HepG2 (cell line): ENCODE results near the gene MED13. TPM values are rescaled to one million over a fixed set of nuclear protein-coding genes. Genes with fewer than 3 reads are reported as not detected.

Experiments used
- ATAC-seq: fragments of 200-7000 bp; cut with Tn5 transposase; 3 replicates; pipeline ENCODE4 v1.9.1; 2020; ENCODE audit warnings: mild to moderate bottlenecking, moderate library complexity
- BruUV-seq: library from RNA; stranded (reverse); fragments of 400-500 nt; replicated peaks from 2 replicates; lab custom pipeline; 2021; lab: Mats Ljungman, UMichigan
- CTCF ChIA-PET: fragments of 300-600 bp; formaldehyde crosslinking; extraction: SDS; loops from one replicate; lab custom pipeline; 2021; ENCODE audit warnings: low total read pairs, inconsistent platforms, low intra/inter-chr PET ratio; lab: Yijun Ruan, JAX
- POLR2A ChIA-PET: fragments of 350-600 bp; sonication (Branson Sonifier 250); formaldehyde crosslinking; loops from one replicate; lab custom pipeline; 2020; ENCODE audit warnings: antibody characterized with exemption, inconsistent platforms; lab: Yijun Ruan, JAX
- DNase-seq: peaks from one replicate; pipeline ENCODE4 v3.0.0-alpha.2; 2015; ENCODE audit warnings: low spot score
- FAIRE-seq: peaks from 3 replicates; lab custom pipeline; 2011; peaks lifted over from hg19 to GRCh38; lab: Jason Lieb, UNC
- H2AFZ ChIP-seq: one replicate; pipeline ENCODE4 v1.6.1; 2011; ENCODE audit warnings: low read length, inconsistent platforms
- H3K27ac ChIP-seq: fragments of 300-600 bp; 3 replicates; pipeline ENCODE4 v1.8.0; 2011; ENCODE audit warnings: mixed run types, mild to moderate bottlenecking, mixed read lengths, low read length, inconsistent platforms; ENCODE audit not compliant: insufficient read depth; ENCODE audit errors: extremely low read length
- H3K27me3 ChIP-seq, 2 experiments: fragments of 200-600 bp in 1 of 2; 2 replicates in 1 of 2; 3 replicates in 1 of 2; pipeline versions ENCODE4 v1.6.0 to v1.8.0; 2011; ENCODE audit warnings: low read length in 2 of 2, mild to moderate bottlenecking in 2 of 2, moderate library complexity in 2 of 2, inconsistent platforms in 1 of 2; ENCODE audit not compliant: insufficient read depth in 2 of 2, control insufficient read depth in 1 of 2
- H3K36me3 ChIP-seq, 2 experiments: fragments of 200-600 bp in 1 of 2; replicated peaks in 1 of 2; 2 replicates in 1 of 2; 3 replicates in 1 of 2; pipeline versions ENCODE4 v1.5.1 to v1.8.0; 2011; ENCODE audit warnings: low read length in 2 of 2, inconsistent platforms in 1 of 2; ENCODE audit not compliant: insufficient read depth in 2 of 2, control insufficient read depth in 1 of 2
- H3K4me1 ChIP-seq: 2 replicates; pipeline ENCODE4 v1.5.1; 2012; ENCODE audit warnings: low read length, inconsistent platforms; ENCODE audit not compliant: insufficient read depth
- H3K4me2 ChIP-seq: 2 replicates; pipeline ENCODE4 v1.6.0; 2011; ENCODE audit warnings: low read depth, low read length, inconsistent platforms
- H3K4me3 ChIP-seq, 3 experiments: fragments of 200-600 bp in 1 of 3; sonication (generic), shearing (Covaris generic) in 1 of 3; replicated peaks in 1 of 3; 2 replicates each; pipeline ENCODE4 v1.5.1; 2011 to 2016; ENCODE audit warnings: low read length in 3 of 3, inconsistent platforms in 2 of 3, low read depth in 2 of 3, mild to moderate bottlenecking in 2 of 3, control low read depth in 1 of 3, mixed read lengths in 1 of 3; ENCODE audit not compliant: insufficient read depth in 1 of 3
- H3K79me2 ChIP-seq: one replicate; pipeline ENCODE4 v1.6.1; 2011; ENCODE audit warnings: low read length, inconsistent platforms; ENCODE audit not compliant: insufficient read depth
- H3K9ac ChIP-seq: 2 replicates; pipeline ENCODE4 v1.6.0; 2011; ENCODE audit warnings: mild to moderate bottlenecking, low read depth, low read length, inconsistent platforms; ENCODE audit not compliant: insufficient read depth
- H3K9me3 ChIP-seq: 2 replicates; pipeline ENCODE4 v1.5.1; 2012; ENCODE audit warnings: mild to moderate bottlenecking, low read length
- H4K20me1 ChIP-seq: 2 replicates; pipeline ENCODE4 v1.6.0; 2011; ENCODE audit warnings: inconsistent platforms, mild to moderate bottlenecking, low read length, moderate library complexity; ENCODE audit not compliant: insufficient read depth
- E2F1 ChIP-seq: sonication (generic); formaldehyde crosslinking; IDR thresholded peaks from 2 replicates; pipeline ENCODE4 v1.5.0; 2020; ENCODE audit warnings: missing genetic modification reagents
- SIN3B ChIP-seq: fragments of 150-350 bp; IDR thresholded peaks from 2 replicates; pipeline ENCODE4 v1.6.1; 2014; ENCODE audit warnings: low read length
- SNAPC2 ChIP-seq: sonication (generic); formaldehyde crosslinking; IDR thresholded peaks from 2 replicates; pipeline ENCODE4 v1.8.1; 2022; ENCODE audit warnings: mild to moderate bottlenecking, missing genetic modification reagents
- THAP9 ChIP-seq: sonication (generic); formaldehyde crosslinking; IDR thresholded peaks from 2 replicates; pipeline ENCODE4; 2020; ENCODE audit warnings: missing genetic modification reagents, mild to moderate bottlenecking, borderline replicate concordance
- ZHX2 ChIP-seq, 2 experiments: sonication (generic) in 1 of 2; formaldehyde crosslinking in 1 of 2; IDR thresholded peaks; 2 replicates each; pipeline versions ENCODE4 v1.6.1 to v1.9.0; 2014 to 2022; ENCODE audit warnings: antibody characterized with exemption in 1 of 2, borderline replicate concordance in 1 of 2, inconsistent platforms in 1 of 2, low read depth in 1 of 2, missing genetic modification reagents in 1 of 2
- ZNF317 ChIP-seq: sonication (generic); formaldehyde crosslinking; IDR thresholded peaks from 2 replicates; pipeline ENCODE4 v1.5.0; 2020; ENCODE audit warnings: mild to moderate bottlenecking, missing genetic modification reagents
- ZNF441 ChIP-seq: sonication (generic); formaldehyde crosslinking; IDR thresholded peaks from 2 replicates; pipeline ENCODE4 v1.7.0; 2021; ENCODE audit warnings: missing genetic modification reagents, borderline replicate concordance
- ZNF580 ChIP-seq: IDR thresholded peaks from 2 replicates; pipeline ENCODE4 v1.6.1; 2016; ENCODE audit warnings: low read depth, borderline replicate concordance
- WGBS: methylation state at CpG from one replicate; pipeline ENCODE4 v1.1.6; 2017; ENCODE audit warnings: low lambda C conversion rate; 5-methylcytosine and 5-hydroxymethylcytosine counted together
- in situ Hi-C: cut with HindIII; loops from 2 replicates; pipeline ENCODE4 v1.10.0; 2017; ENCODE audit warnings: low pct_unique_long_range_greater_than_20kb; ENCODE audit not compliant: extremely low pct_ligation_motif_present
- intact Hi-C: fragments of 100-400 bp; cut with micrococcal nuclease; formaldehyde crosslinking; loops from one replicate; pipeline ENCODE4 v1.10.0; 2022; ENCODE audit not compliant: unreplicated experiment
- polyA plus RNA-seq, 8 experiments: library from polyadenylated mRNA; depleted of rRNA in 3 of 8; stranded (reverse) in 7 of 8; unstranded in 1 of 8; fragments of >200 nt; fragmentation: Illumina TruSeq in 4 of 8; extraction: Trizol in 4 of 8; gene quantifications; 2 replicates each; pipeline versions ENCODE4 v1.2.1 to v1.2.3, GENCODE V29; 2011 to 2016; ENCODE audit warnings: low read depth in 4 of 8, missing spikeins in 1 of 8, mixed read lengths in 1 of 8; ENCODE audit not compliant: insufficient read depth in 1 of 8
- total RNA-seq, 5 experiments: library from RNA; depleted of rRNA; stranded (reverse); fragments of >200 nt; fragmentation: Illumina TruSeq; extraction: Trizol; gene quantifications; 2 replicates each; pipeline ENCODE4 v1.2.3, GENCODE V29; 2016; ENCODE audit warnings: low read depth in 1 of 5

Gene MED13
- total and polyA plus RNA-seq, 2 of the 13 experiments (the other 11 are each of a cell fraction or from before 2014, with no cell fraction given), result 27.4 to 69.1 TPM

- TF ChIP-seq ZHX2 (IDR thresholded peaks at IDR 0.05; ENCODE audit: low read depth), result no peak
- no peak for TF ChIP-seq ZHX2 (CRISPR knock-in tag; IDR thresholded peaks at IDR 0.05; ENCODE audit: borderline replicate concordance)
- no peak for TF ChIP-seq SIN3B
- no peak for TF ChIP-seq SNAPC2 (CRISPR knock-in tag)
Observed at GRCh38 chr17:61989509-61989908, 75.6 kb downstream of the MED13 start (continued).

- no TSS peak for BruUV-seq
- ATAC-seq (no peak), FAIRE-seq (no peak), DNase-seq (no peak)
- no peaks in the 10 kb centered on the region for H3K79me2 ChIP-seq
- H3K4me3 ChIP-seq, result no peak overlapping the region
- in situ Hi-C loops (no loop called here), intact Hi-C loops (no loop called here)
- no peaks in the 10 kb centered on the region for H3K9me3 ChIP-seq
- no peak overlapping the region for H3K4me2 ChIP-seq
- H3K4me1 ChIP-seq, result no peaks in the 10 kb centered on the region
- no peak overlapping the region for H3K9ac ChIP-seq
- H3K36me3 ChIP-seq, result peaks cover 17 to 69% of the 10 kb centered on the region in 2 experiments
- H2AFZ ChIP-seq, result no peak overlapping the region
- CTCF ChIA-PET, result no interaction called here
- no peaks in the 10 kb centered on the region for H3K27me3 ChIP-seq
- POLR2A ChIA-PET, result no interaction called here
- no peak for TF ChIP-seq ZNF317
- TF ChIP-seq ZNF580 (CRISPR knock-in tag), result no peak
- TF ChIP-seq THAP9 (CRISPR knock-in tag), result no peak
- no peak for TF ChIP-seq ZNF441
- TF ChIP-seq E2F1 (CRISPR knock-in tag), result no peak
- TF ChIP-seq, all 625 proteins: peak for 0
- WGBS, result 95% methylated on average over 5 of the region's 5 CpGs
- Histone ChIP-seq H4K20me1 (no peaks in the 10 kb centered on the region), H3K27ac (no peak overlapping the region)
Observed at GRCh38 chr17:61986898-61987297, 78.2 kb downstream of the MED13 start.
